SK-N-SH treated with all-trans-retinoic acid at 6 μM for 48 hours (cell line): ENCODE data around the gene CNST.

ENCODE experiments used
- CREB5 ChIP-seq: fragments of 250-450 bp; sonication (Bioruptor Pico); IDR thresholded peaks from 2 replicates; pipeline ENCODE4 v1.5.1; 2020; ENCODE audit warnings: low read depth, mild to moderate bottlenecking, moderate library complexity
- CSDC2 ChIP-seq: fragments of 250-450 bp; sonication (Bioruptor Pico); IDR thresholded peaks from 2 replicates; pipeline ENCODE4 v1.5.0; 2020; ENCODE audit warnings: mild to moderate bottlenecking, moderate library complexity
- ESRRG ChIP-seq: fragments of 250-450 bp; sonication (Bioruptor Pico); IDR thresholded peaks from 2 replicates; pipeline ENCODE4 v1.6.1; 2021; ENCODE audit warnings: mild to moderate bottlenecking
- OSR1 ChIP-seq: fragments of 250-450 bp; sonication (Bioruptor Pico); IDR thresholded peaks from 2 replicates; pipeline ENCODE4 v1.8.0; 2022; ENCODE audit warnings: moderate library complexity, mild to moderate bottlenecking, inconsistent platforms
- PATZ1 ChIP-seq: fragments of 250-450 bp; sonication (Bioruptor Pico); IDR thresholded peaks from 2 replicates; pipeline ENCODE4 v1.8.0; 2020; ENCODE audit warnings: mild to moderate bottlenecking, moderate library complexity, borderline replicate concordance
- POU6F1 ChIP-seq: fragments of 250-450 bp; sonication (Bioruptor Pico); IDR thresholded peaks from 2 replicates; pipeline ENCODE4 v1.8.0; 2021; ENCODE audit warnings: low read depth, mild to moderate bottlenecking, moderate library complexity, borderline replicate concordance
- PPARA ChIP-seq: fragments of 250-450 bp; sonication (Bioruptor Pico); IDR thresholded peaks from 2 replicates; pipeline ENCODE4 v1.5.0; 2020; ENCODE audit warnings: mild to moderate bottlenecking, borderline replicate concordance
- SNAI2 ChIP-seq: fragments of 250-450 bp; sonication (Bioruptor Pico); IDR thresholded peaks from 2 replicates; pipeline ENCODE4 v1.5.0; 2020; ENCODE audit warnings: mild to moderate bottlenecking, moderate library complexity
- ZFP3 ChIP-seq: fragments of 250-450 bp; sonication (Bioruptor Pico); IDR thresholded peaks from 2 replicates; pipeline ENCODE4 v1.5.0; 2020; ENCODE audit warnings: mild to moderate bottlenecking, moderate library complexity
- ZNF70 ChIP-seq: fragments of 450-650 bp; formaldehyde crosslinking; IDR thresholded peaks from 2 replicates; pipeline ENCODE4 v1.5.0; 2020; ENCODE audit warnings: mild to moderate bottlenecking, moderate library complexity
- ZNF8 ChIP-seq: fragments of 450-650 bp; formaldehyde crosslinking; IDR thresholded peaks from 2 replicates; pipeline ENCODE4 v1.5.0; 2020; ENCODE audit warnings: mild to moderate bottlenecking, moderate library complexity

GRCh38 chr1:246549665-246550064 lies 16.6 kb upstream of the CNST start:
- TF ChIP-seq OSR1 (CRISPR knock-in tag), result no peak
- TF ChIP-seq ZNF70 (CRISPR knock-in tag), result no peak
- no peak for TF ChIP-seq PPARA (CRISPR knock-in tag)
- no peak for TF ChIP-seq SNAI2 (CRISPR knock-in tag)
- no peak for TF ChIP-seq ZNF8
- TF ChIP-seq CSDC2, result no peak
- TF ChIP-seq ESRRG (CRISPR knock-in tag), result no peak
- no peak for TF ChIP-seq PATZ1 (CRISPR knock-in tag)
- no peak for TF ChIP-seq POU6F1 (CRISPR knock-in tag)
- TF ChIP-seq ZFP3 (CRISPR knock-in tag), result no peak
- TF ChIP-seq CREB5 (CRISPR knock-in tag), result no peak
